ENCODE measurements around the gene MARCOL.

MARCOL gene

DNA sequence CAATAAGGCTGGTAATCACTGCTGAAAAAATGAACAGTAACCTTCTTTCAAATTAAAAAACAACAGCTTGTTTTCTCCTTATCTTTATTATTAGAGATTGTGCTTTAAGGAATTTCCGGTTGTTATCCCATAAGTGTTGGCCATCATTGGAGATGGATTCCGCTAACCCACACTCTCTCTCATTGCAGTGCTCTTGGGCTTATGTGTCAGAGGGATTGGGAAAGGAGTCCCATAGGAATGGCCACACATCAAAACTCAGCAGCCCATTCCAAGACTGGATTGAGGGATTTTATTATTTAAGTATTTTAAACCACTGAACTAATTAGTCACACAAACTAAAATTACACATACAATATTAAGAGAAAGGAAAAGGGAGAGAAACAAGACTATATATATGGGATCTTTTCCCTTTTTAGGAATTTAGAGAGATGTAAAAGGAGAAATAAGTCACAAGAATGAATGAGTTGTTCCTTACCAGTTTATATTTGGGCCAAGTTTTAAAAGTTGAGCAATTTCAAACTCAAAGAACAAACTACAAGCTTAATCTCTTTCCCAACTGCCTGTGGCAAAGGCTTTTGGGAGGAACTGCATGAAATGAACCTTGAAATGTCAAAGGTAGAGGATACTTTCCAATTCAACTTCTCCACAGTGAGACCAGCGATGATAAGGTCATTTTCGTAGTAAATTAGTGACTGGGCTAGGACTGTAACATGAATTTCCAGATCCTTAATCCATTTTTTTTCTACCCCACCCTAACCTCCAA lies 33.1 kb upstream of the MARCOL start:
- no peak for TF ChIP-seq POLR2AphosphoS5 (IDR thresholded peaks at IDR 0.05; ENCODE audit: low read depth, low read length)
- TF ChIP-seq, protein P1, sequence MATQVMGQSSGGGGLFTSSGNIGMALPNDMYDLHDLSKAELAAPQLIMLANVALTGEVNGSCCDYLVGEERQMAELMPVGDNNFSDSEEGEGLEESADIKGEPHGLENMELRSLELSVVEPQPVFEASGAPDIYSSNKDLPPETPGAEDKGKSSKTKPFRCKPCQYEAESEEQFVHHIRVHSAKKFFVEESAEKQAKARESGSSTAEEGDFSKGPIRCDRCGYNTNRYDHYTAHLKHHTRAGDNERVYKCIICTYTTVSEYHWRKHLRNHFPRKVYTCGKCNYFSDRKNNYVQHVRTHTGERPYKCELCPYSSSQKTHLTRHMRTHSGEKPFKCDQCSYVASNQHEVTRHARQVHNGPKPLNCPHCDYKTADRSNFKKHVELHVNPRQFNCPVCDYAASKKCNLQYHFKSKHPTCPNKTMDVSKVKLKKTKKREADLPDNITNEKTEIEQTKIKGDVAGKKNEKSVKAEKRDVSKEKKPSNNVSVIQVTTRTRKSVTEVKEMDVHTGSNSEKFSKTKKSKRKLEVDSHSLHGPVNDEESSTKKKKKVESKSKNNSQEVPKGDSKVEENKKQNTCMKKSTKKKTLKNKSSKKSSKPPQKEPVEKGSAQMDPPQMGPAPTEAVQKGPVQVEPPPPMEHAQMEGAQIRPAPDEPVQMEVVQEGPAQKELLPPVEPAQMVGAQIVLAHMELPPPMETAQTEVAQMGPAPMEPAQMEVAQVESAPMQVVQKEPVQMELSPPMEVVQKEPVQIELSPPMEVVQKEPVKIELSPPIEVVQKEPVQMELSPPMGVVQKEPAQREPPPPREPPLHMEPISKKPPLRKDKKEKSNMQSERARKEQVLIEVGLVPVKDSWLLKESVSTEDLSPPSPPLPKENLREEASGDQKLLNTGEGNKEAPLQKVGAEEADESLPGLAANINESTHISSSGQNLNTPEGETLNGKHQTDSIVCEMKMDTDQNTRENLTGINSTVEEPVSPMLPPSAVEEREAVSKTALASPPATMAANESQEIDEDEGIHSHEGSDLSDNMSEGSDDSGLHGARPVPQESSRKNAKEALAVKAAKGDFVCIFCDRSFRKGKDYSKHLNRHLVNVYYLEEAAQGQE (IDR thresholded peaks at IDR 0.05; ENCODE audit: insufficient read depth in 1 of 2, low read depth in 2 of 2, low read length in 2 of 2) = no peak
- TF ChIP-seq SIN3A (IDR thresholded peaks at IDR 0.05; ENCODE audit: borderline replicate concordance, insufficient read depth, low read length) = no peak
- no peak for TF ChIP-seq FOXP2 (optimal IDR thresholded peaks at IDR 0.05; ENCODE audit: borderline replicate concordance, extremely low read depth, extremely low read length, insufficient read depth)
- no peak for TF ChIP-seq TAF1 (IDR thresholded peaks at IDR 0.05; ENCODE audit: borderline replicate concordance, insufficient read depth, low read length)

DNA sequence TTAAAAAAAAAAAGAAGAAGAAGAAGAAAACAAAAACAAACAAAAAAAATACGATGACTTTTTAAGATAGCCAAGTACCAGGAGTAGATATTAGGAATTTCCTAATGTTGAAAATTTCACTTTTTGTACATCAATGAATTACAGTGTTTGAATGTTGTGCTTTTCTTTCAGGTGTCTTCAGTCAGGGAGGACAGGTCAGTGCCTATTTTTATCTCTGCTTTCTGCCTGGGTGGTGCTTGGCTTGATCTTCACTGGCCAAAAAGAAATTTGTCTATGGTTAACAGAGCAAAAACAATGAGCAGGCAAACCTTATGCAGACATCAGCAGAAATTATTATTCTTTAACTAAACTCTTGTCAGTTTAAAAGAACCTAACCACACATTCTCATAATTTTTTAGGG lies 32.5 kb upstream of the MARCOL start:
- no peak for TF ChIP-seq POLR2AphosphoS5 (IDR thresholded peaks at IDR 0.05; ENCODE audit: low read depth, low read length)
- TF ChIP-seq, protein P1 (IDR thresholded peaks at IDR 0.05; ENCODE audit: insufficient read depth in 1 of 2, low read depth in 2 of 2, low read length in 2 of 2) = no peak

DNA sequence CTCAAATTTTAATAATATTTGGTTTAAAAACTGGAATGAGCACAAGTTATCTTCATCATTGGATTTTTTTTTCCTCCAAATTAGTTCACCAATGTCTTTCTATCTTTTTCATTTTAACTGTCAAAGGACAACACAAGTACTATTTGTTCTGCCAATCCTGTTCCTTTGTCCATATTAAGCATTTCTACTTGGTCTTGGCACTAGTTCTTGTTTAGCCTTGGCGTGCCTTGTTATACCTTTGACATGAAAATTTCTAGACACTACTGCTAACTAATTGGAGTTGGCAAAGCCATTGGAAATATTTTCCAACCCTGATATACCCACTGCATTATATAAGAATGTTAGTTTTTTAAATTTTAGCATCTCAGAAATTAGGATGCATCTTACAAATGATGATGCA lies 31.7 kb upstream of the MARCOL start:
- TF ChIP-seq POLR2AphosphoS5 (IDR thresholded peaks at IDR 0.05; ENCODE audit: low read depth, low read length) (no peak), FOXP2 (optimal IDR thresholded peaks at IDR 0.05; ENCODE audit: borderline replicate concordance, extremely low read depth, extremely low read length, insufficient read depth) (no peak), TAF1 (IDR thresholded peaks at IDR 0.05; ENCODE audit: borderline replicate concordance, insufficient read depth, low read length) (no peak), SIN3A (IDR thresholded peaks at IDR 0.05; ENCODE audit: borderline replicate concordance, insufficient read depth, low read length) (no peak)
- TF ChIP-seq, protein P1 (IDR thresholded peaks at IDR 0.05; ENCODE audit: insufficient read depth in 1 of 2, low read depth in 2 of 2, low read length in 2 of 2) = no peak

DNA sequence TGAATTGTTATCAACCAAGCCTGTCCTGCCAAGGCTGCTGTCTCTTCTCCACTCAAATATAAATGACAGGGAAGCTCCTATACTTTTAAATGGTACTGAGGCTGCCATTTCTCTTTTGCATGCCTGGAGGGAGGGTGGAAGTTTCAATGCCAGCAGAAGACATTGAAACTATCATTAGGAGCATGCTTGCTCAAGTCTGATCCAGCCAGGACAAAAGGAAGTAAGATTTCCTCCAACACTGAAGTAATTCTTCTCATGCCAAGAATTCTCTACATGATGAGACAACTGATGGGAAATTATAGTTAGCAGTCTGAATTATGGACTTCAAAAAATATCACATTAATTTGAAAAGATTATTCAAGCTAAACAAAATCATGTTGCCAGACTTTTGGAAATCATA lies 30.1 kb upstream of the MARCOL start:
- TF ChIP-seq, protein P1 (IDR thresholded peaks at IDR 0.05; ENCODE audit: insufficient read depth in 1 of 2, low read depth in 2 of 2, low read length in 2 of 2) = no peak
- TF ChIP-seq SIN3A (IDR thresholded peaks at IDR 0.05; ENCODE audit: borderline replicate concordance, insufficient read depth, low read length) (no peak), TAF1 (IDR thresholded peaks at IDR 0.05; ENCODE audit: borderline replicate concordance, insufficient read depth, low read length) (no peak), FOXP2 (optimal IDR thresholded peaks at IDR 0.05; ENCODE audit: borderline replicate concordance, extremely low read depth, extremely low read length, insufficient read depth) (no peak), POLR2AphosphoS5 (IDR thresholded peaks at IDR 0.05; ENCODE audit: low read depth, low read length) (no peak)

All from PFSK-1 (cell line).